HCT116 (cell line): ENCODE results near the gene SMG5. TPM values are rescaled to one million over a fixed set of nuclear protein-coding genes. Genes with fewer than 3 reads are reported as not detected.

Experiments used
- ATAC-seq: fragments of 200-7000 bp; cut with Tn5 transposase; 2 replicates; pipeline ENCODE4 v1.9.1; 2020; ENCODE audit warnings: mild to moderate bottlenecking, moderate library complexity
- BruUV-seq: library from RNA; stranded (reverse); fragments of 400-500 nt; replicated peaks from 2 replicates; lab custom pipeline; 2021; lab: Mats Ljungman, UMichigan
- CTCF ChIA-PET: fragments of 300-600 bp; sonication (Branson Sonifier 250); formaldehyde crosslinking; loops from one replicate; lab custom pipeline; 2021; ENCODE audit warnings: antibody characterized with exemption; lab: Charles Lee
- POLR2A ChIA-PET: fragments of 300-600, 350-600 bp; sonication (Branson Sonifier 250); formaldehyde crosslinking; loops from one replicate; lab custom pipeline; 2021; ENCODE audit warnings: antibody characterized with exemption; lab: Charles Lee
- RAD21 ChIA-PET, 2 experiments: fragments of 300-600 bp; sonication (Branson Sonifier 250); formaldehyde crosslinking; loops; one replicate each; lab custom pipeline; 2023; ENCODE audit warnings: low total read pairs in 2 of 2; ENCODE audit not compliant: uncharacterized antibody in 2 of 2, unreplicated experiment in 2 of 2, low non-redundant PET in 1 of 2; lab: Charles Lee
- DNase-seq: peaks from one replicate; pipeline ENCODE4 v3.0.0-alpha.2; 2010; ENCODE audit warnings: low read depth, low spot score
- H2AFZ ChIP-seq: fragments of 200-600 bp; shearing (Covaris generic), sonication (generic); 2 replicates; pipeline ENCODE4 v1.6.1; 2017; ENCODE audit warnings: low read depth, mixed run types, mixed read lengths, antibody characterized with exemption, low read length; ENCODE audit not compliant: poor library complexity, severe bottlenecking
- H3K27ac ChIP-seq: 2 replicates; pipeline ENCODE4 v1.5.1; 2012; ENCODE audit warnings: low read depth, low read length
- H3K27me3 ChIP-seq: fragments of 200-600 bp; sonication (generic); 2 replicates; pipeline ENCODE4 v1.6.1; 2016; ENCODE audit warnings: mixed run types, low read length, mixed read lengths; ENCODE audit not compliant: insufficient read depth
- H3K36me3 ChIP-seq, 2 experiments: fragments of 200-500 bp in 1 of 2; fragments of 200-600 bp in 1 of 2; sonication (Bioruptor generic) in 1 of 2; sonication (generic) in 1 of 2; 2 replicates each; pipeline versions ENCODE4 v1.5.1 to v1.6.1; 2014 to 2016; ENCODE audit warnings: low read length in 2 of 2, inconsistent platforms in 1 of 2, mixed read lengths in 1 of 2, mixed run types in 1 of 2; ENCODE audit not compliant: insufficient read depth in 2 of 2, control insufficient read depth in 1 of 2
- H3K4me1 ChIP-seq, 2 experiments: fragments of 200-600 bp in 1 of 2; sonication (generic) in 1 of 2; 2 replicates each; pipeline versions ENCODE4 v1.5.1 to v1.6.1; 2012 to 2017; ENCODE audit warnings: low read length in 2 of 2, inconsistent platforms in 1 of 2, mild to moderate bottlenecking in 1 of 2, mixed read lengths in 1 of 2, mixed run types in 1 of 2, moderate library complexity in 1 of 2; ENCODE audit not compliant: insufficient read depth in 2 of 2, control insufficient read depth in 1 of 2
- H3K4me2 ChIP-seq: fragments of 200-600 bp; sonication (generic); 2 replicates; pipeline ENCODE4 v1.6.1; 2017; ENCODE audit warnings: mixed run types, low read length, mixed read lengths
- H3K4me3 ChIP-seq, 2 experiments: fragments of 200-600 bp in 1 of 2; sonication (generic) in 1 of 2; replicated peaks in 1 of 2; 2 replicates each; pipeline ENCODE4 v1.5.1; 2011 to 2016; ENCODE audit warnings: low read length in 2 of 2, control low read depth in 1 of 2, low read depth in 1 of 2, mild to moderate bottlenecking in 1 of 2, mixed read lengths in 1 of 2, mixed run types in 1 of 2
- H3K79me2 ChIP-seq: fragments of 200-600 bp; sonication (generic); 2 replicates; pipeline ENCODE4 v1.6.1; 2017; ENCODE audit warnings: mild to moderate bottlenecking, mixed run types, low read length, moderate library complexity, mixed read lengths; ENCODE audit not compliant: insufficient read depth
- H3K9ac ChIP-seq: fragments of 200-600 bp; sonication (generic); 2 replicates; pipeline ENCODE4 v1.6.1; 2016; ENCODE audit warnings: low read length, mixed read lengths
- H3K9me2 ChIP-seq: fragments of 200-600 bp; sonication (generic), shearing (Covaris generic); 2 replicates; pipeline ENCODE4 v1.6.1; 2017; ENCODE audit warnings: mixed run types, mild to moderate bottlenecking, moderate library complexity; ENCODE audit not compliant: insufficient read depth
- H3K9me3 ChIP-seq, 2 experiments: fragments of 200-500 bp in 1 of 2; fragments of 200-600 bp in 1 of 2; sonication (Bioruptor generic) in 1 of 2; sonication (generic) in 1 of 2; 2 replicates each; pipeline ENCODE4 v1.6.1; 2014 to 2017; ENCODE audit warnings: low read length in 2 of 2, mixed read lengths in 2 of 2, inconsistent platforms in 1 of 2, low read depth in 1 of 2, mild to moderate bottlenecking in 1 of 2, mixed run types in 1 of 2, moderate library complexity in 1 of 2; ENCODE audit not compliant: control insufficient read depth in 1 of 2, insufficient read depth in 1 of 2
- H4K20me1 ChIP-seq: fragments of 200-600 bp; sonication (generic), shearing (Covaris generic); 2 replicates; pipeline ENCODE4 v1.6.1; 2017; ENCODE audit warnings: mixed run types, mild to moderate bottlenecking, moderate library complexity; ENCODE audit not compliant: insufficient read depth
- ATF3 ChIP-seq: IDR thresholded peaks from 2 replicates; pipeline ENCODE4 v1.6.1; 2012
- CEBPB ChIP-seq: IDR thresholded peaks from 2 replicates; pipeline ENCODE4 v1.6.1; 2012; ENCODE audit warnings: low read depth
- CTCF ChIP-seq, 3 experiments: fragments of 200-600 bp in 1 of 3; sonication (generic) in 1 of 3; IDR thresholded peaks in 2 of 3; conservative IDR thresholded peaks in 1 of 3; 2 replicates each; pipeline ENCODE4 v1.5.1; 2012 to 2017; ENCODE audit warnings: low read depth in 2 of 3, low read length in 2 of 3, antibody characterized with exemption in 1 of 3, borderline replicate concordance in 1 of 3, control low read depth in 1 of 3, mild to moderate bottlenecking in 1 of 3, mixed read lengths in 1 of 3, mixed run types in 1 of 3, moderate library complexity in 1 of 3; ENCODE audit not compliant: insufficient read depth in 1 of 3
- ELF1 ChIP-seq: IDR thresholded peaks from 2 replicates; pipeline ENCODE4 v1.6.1; 2012; ENCODE audit warnings: low read depth, borderline replicate concordance
- EZH2phosphoT487 ChIP-seq: fragments of 200-600 bp; IDR thresholded peaks from 2 replicates; pipeline ENCODE4 v1.6.1; 2018; ENCODE audit warnings: antibody characterized with exemption, borderline replicate concordance
- JUND ChIP-seq: IDR thresholded peaks from 2 replicates; pipeline ENCODE4 v1.6.1; 2012
- POLR2A ChIP-seq: IDR thresholded peaks from 2 replicates; pipeline ENCODE4 v1.7.0; 2011; ENCODE audit warnings: borderline replicate concordance; ENCODE audit not compliant: insufficient read depth, insufficient read length; ENCODE audit errors: extremely low read depth
- POLR2AphosphoS5 ChIP-seq: IDR thresholded peaks from 2 replicates; pipeline ENCODE4 v1.6.1; 2011; ENCODE audit warnings: mild to moderate bottlenecking, low read depth, low read length, moderate library complexity
- RAD21 ChIP-seq: IDR thresholded peaks from 2 replicates; pipeline ENCODE4 v1.6.1; 2012; ENCODE audit warnings: low read depth, mild to moderate bottlenecking
- REST ChIP-seq: IDR thresholded peaks from 2 replicates; pipeline ENCODE4 v1.6.1; 2012; ENCODE audit warnings: low read depth
- SIN3A ChIP-seq: IDR thresholded peaks from 2 replicates; pipeline ENCODE4 v1.6.1; 2012; ENCODE audit warnings: low read depth
- SP1 ChIP-seq: IDR thresholded peaks from 2 replicates; pipeline ENCODE4 v1.6.1; 2012; ENCODE audit warnings: low read depth
- SRF ChIP-seq: IDR thresholded peaks from 2 replicates; pipeline ENCODE4 v1.6.1; 2012; ENCODE audit warnings: low read depth
- ZBTB33 ChIP-seq: IDR thresholded peaks from 2 replicates; pipeline ENCODE4 v1.6.1; 2011; ENCODE audit warnings: mild to moderate bottlenecking, low read length, moderate library complexity; ENCODE audit not compliant: insufficient replicate concordance; ENCODE audit errors: extremely low read depth
- ZFX ChIP-seq: fragments of 450-650 bp; IDR thresholded peaks from 2 replicates; pipeline ENCODE4 v1.6.1; 2017
- ZNF274 ChIP-seq: fragments of 200-500 bp; sonication (Bioruptor generic); IDR thresholded peaks from 2 replicates; pipeline ENCODE4 v1.6.1; 2014; ENCODE audit warnings: mild to moderate bottlenecking, low read depth, low read length, inconsistent platforms
- intact Hi-C: fragments of 100-400 bp; cut with micrococcal nuclease; formaldehyde crosslinking; loops from 2 replicates; pipeline ENCODE4 v1.10.0; 2022
- total RNA-seq: library from RNA; stranded (reverse); gene quantifications from one replicate; pipeline ENCODE4 v1.2.1, GENCODE V29; 2021; ENCODE audit not compliant: unreplicated experiment

SMG5 gene
- total RNA-seq, 1 experiment from 2014 or later = 75.2 TPM

- no peaks in the 10 kb centered on the region for H3K79me2 ChIP-seq
- H3K4me1 ChIP-seq = peaks cover 8 to 25% of the 10 kb centered on the region in 2 experiments
- H3K27ac ChIP-seq = no peak overlapping the region
- H3K27me3 ChIP-seq = no peaks in the 10 kb centered on the region
- POLR2A ChIA-PET = no interaction called here
- no TSS peak for BruUV-seq
- H4K20me1 ChIP-seq = no peaks in the 10 kb centered on the region
- no peak for TF ChIP-seq JUND
- TF ChIP-seq SRF = no peak
- TF ChIP-seq CTCF (IDR thresholded peaks at IDR 0.05 in 2 of 3, conservative IDR thresholded peaks at IDR 0.05 in 1 of 3; ENCODE audit: borderline replicate concordance in 1 of 3, insufficient read depth in 1 of 3, low read depth in 2 of 3, low read length in 2 of 3) = no peak
- TF ChIP-seq CEBPB = no peak
- no peak for TF ChIP-seq ZBTB33
- no peak for TF ChIP-seq ZFX
- TF ChIP-seq ATF3 = no peak
- no peak for TF ChIP-seq ELF1
- no peak for TF ChIP-seq POLR2AphosphoS5
- no peak for TF ChIP-seq REST
- no peak for TF ChIP-seq ZNF274
- no peak for TF ChIP-seq SIN3A
- TF ChIP-seq RAD21 = no peak
- TF ChIP-seq POLR2A = no peak
- TF ChIP-seq EZH2phosphoT487 = no peak
- TF ChIP-seq SP1 = no peak
- RAD21 ChIA-PET = no interaction called here
- no peaks in the 10 kb centered on the region for H3K9me2 ChIP-seq
- H3K4me2 ChIP-seq = no peak overlapping the region
- no peak overlapping the region for H3K9ac ChIP-seq
- no peak for DNase-seq
- CTCF ChIA-PET = no interaction called here
- H3K4me3 ChIP-seq = no peak overlapping the region
- intact Hi-C loops = no loop called here
- no peaks in the 10 kb centered on the region for H3K9me3 ChIP-seq
- ATAC-seq = no peak
- no peak overlapping the region for H2AFZ ChIP-seq
- peaks cover 0 to 11% of the 10 kb centered on the region in 2 experiments; a peak in 2 of 4 replicates for H3K36me3 ChIP-seq
Measured at GRCh38 chr1:156236164-156236563, 46.5 kb downstream of the SMG5 start.
